HG03135 (cell line): ENCODE data around the gene BLM.
"Not testable (repeated sequence)": the region's sequence is repeated elsewhere in the genome, so short reads cannot be mapped to it uniquely, and the experiment has no call there.

Source experiments
- ATAC-seq: cut with Tn5 transposase; IDR thresholded peaks from one replicate; pipeline ENCODE4 v1.9.1; 2021; ENCODE audit warnings: mild to moderate bottlenecking, moderate library complexity; ENCODE audit not compliant: unreplicated experiment

Gene BLM

DNA sequence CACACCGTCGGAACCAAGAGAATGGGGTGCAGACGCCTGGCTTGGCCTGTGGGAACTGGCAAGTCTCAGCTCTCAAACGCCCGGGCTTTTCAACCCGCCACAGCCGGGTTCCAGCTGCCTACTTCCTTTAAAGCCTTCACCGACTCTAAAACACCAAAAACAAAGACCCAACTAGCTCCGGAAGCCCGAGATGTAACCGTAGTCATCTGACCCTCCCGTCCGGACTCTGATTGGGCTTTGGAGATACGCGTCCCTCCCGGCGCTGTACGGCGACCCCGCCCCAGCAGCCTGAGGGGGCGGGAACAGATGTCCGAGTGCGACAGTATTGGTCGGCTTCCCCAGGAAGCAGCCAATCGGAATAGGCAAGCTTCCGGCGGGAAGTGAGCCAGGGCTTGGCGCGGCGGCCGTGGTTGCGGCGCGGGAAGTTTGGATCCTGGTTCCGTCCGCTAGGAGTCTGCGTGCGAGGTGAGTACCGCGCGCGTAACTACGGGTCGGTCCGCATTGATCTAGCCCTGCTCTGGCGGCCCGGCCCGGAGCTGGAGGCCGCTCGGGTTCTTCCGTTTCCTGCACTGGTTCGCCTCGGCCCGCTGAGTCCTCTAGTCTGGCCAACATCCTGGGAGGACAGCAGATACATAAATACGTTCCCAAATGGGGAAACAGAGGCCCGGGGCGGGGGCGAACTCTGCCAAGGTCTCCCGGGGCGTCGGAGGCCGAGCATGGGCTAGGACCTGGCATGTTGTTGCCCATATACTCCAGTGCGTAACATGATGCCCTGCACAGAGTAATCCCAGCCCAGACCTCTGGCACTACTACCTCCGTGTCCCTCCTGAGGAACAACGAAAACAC lies at the start of gene BLM:
TSS of gene BLM (plus strand) at position 371 of the 846 bp plus-strand sequence. CDS start 30,047 bp downstream, outside the sequence.
- peak; percentile 98 for ATAC-seq

DNA sequence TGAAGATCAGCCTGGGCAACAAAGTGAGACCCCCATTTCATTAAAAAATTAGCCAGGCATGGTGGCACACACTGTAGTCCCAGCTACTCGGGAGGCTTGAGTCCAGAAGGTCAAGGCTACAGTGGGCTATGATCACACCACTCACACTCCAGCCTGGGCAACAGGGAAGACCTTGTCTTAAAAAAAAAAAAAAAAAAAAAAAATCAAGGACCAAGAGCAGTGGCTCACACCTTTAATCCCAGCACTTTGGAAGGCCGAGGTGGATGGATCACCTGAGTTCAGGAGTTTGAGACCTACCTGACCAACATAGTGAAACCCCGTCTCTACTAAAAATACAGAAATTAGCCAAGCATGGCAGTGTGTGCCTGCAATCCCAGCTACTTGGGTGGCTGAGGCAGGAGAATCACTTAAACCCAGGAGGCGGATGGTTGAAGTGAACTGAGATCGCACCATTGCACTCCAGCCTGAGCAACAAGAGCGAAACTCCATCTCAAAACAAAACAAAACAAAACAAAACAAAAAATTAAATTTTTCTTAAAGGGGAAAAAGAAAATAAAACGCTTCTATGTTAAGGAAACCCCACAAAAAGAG lies 49.3 kb upstream of the BLM start:
- not testable (repeated sequence) for ATAC-seq

GRCh38 chr15:90670631-90671030 lies 46.5 kb upstream of the BLM start:
- ATAC-seq: not testable (repeated sequence)

DNA sequence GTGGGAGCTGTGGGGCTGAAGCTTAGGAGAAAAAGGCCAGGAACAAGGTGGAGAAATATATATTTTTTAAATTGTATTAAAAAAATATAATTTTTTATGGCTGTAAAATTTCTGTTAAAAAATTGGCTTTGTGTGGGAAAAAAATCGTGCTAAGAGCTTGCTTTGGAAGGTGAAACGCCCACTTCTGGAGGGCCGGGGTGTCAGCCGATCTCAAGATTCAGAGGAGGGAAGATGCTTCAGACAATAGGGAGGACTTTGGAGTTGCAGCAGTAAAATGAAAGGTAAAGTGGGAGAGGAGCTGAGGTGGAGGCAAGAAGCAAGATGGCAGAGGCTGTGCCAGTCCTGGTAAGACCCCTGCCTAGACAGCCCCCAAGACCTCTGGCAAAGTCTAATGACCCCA lies 45.9 kb upstream of the BLM start:
- ATAC-seq: no peak

- not testable (repeated sequence) for ATAC-seq
Measured at GRCh38 chr15:90673357-90673756, 43.8 kb upstream of the BLM start.

DNA sequence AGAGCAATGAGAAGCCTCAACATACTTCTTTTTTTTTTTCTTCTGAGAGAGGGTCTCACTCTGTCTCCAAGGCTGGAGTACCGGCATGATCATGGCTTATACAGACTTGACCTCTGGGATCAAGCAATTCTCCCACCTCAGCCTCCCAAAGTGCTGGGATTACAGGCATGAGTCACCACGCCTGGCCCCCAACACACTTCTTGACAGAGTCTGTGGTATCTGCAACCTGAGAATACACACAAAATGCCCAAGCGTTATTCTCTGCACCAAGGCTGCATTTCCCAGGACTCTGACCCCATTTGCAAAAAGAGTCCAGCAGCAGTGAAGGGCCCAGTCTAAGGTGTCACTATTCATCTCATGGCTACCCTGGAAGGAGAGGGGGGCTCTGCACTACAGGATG lies 42.7 kb upstream of the BLM start:
- ATAC-seq: no peak

GRCh38 chr15:90675464-90675863 lies 41.7 kb upstream of the BLM start:
- ATAC-seq: no peak

GRCh38 chr15:90677807-90678790 lies 39.0 kb upstream of the BLM start:
- ATAC-seq: peak; percentile 40

DNA sequence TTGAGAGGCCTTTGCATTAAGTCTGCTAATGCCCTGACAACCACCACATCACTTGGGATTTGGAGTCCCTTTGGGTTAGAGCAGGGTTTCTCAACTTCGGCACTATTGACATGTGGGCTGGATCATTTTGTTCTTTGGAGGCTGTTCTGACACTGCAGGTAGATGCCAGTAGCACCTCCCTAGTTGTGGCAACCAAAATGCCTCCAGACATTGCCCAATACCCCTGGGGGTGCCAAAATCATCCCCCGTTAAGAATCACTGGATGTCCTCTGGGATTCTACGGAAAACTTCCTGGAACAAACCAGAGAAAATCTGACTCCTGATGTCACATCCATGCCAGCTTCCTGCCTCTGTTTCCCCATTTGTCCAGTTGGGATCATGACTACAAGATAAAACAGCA lies 37.2 kb upstream of the BLM start:
- no peak for ATAC-seq

DNA sequence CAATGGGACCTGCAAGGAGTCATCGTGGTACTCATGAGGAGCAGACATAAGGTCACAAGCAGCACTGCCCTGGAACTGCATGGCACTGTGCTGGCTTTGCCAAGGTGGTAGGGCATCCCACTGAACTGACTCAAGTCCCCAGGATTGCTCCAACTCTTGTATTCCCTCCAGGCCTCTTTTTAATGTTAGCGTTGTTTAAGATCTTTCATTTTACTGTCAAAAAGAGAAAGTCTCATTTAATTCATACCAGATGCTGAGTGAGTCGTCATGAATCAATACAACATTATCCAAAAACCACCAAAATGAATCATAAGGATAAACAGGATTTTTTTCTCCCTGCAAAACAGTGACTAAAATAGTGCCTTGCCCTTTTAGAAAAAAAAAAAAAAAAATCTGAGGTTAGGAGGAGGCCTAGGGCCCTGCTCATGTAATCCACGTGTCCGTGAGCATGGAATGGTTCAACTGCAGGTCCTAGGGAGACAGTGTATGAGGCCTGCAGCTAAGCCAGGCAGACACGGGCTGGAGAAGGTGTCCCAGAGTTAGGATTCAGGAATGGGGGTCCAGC lies 36.7 kb upstream of the BLM start:
- ATAC-seq: no peak

- ATAC-seq: no peak
Measured at GRCh38 chr15:90681056-90681455, 36.1 kb upstream of the BLM start.

DNA sequence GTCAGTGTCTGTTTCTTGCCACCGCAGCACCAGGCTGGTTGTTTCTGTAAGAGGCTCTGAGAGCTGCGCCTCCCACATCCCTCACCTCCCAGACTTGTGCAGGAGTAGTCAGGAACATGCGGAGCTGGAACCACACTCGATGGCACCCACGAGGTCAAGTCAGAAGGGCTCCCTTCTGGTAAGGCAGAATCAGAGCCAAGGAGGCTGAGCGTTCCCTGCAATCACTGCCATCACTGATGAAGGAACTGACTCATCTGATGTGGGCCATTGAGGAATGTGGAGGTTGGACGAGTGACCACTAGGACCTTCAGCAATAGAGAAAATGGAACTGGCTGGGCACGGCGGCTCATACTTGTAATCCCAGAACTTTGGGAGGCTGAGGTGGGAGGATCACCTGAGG lies 35.7 kb upstream of the BLM start:
- no peak for ATAC-seq

DNA sequence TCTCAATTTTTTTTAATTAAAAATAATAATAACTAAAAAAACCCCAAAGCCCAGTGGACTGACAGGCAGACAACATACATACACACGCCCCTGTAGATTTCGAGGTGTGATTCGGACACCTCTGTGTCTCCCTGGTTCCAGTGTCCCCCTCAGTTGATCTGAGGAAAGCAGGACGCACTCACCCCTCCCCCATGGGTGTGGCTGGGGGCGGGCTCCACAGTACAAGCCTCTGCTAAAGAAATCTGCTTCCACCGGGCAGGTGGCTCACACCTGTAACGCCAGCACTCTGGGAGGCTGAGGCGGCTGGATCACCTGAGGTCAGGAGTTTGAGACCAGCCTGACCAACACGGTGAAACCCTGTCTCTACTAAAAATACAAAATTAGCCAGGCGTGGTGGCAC lies 33.8 kb upstream of the BLM start:
- ATAC-seq: no peak

GRCh38 chr15:90683876-90684275 lies 33.3 kb upstream of the BLM start:
- no peak for ATAC-seq

- no peak for ATAC-seq
Measured at GRCh38 chr15:90684281-90684680, 32.9 kb upstream of the BLM start.

- ATAC-seq: peak; percentile 25
Measured at GRCh38 chr15:90685591-90686434, 31.3 kb upstream of the BLM start.

DNA sequence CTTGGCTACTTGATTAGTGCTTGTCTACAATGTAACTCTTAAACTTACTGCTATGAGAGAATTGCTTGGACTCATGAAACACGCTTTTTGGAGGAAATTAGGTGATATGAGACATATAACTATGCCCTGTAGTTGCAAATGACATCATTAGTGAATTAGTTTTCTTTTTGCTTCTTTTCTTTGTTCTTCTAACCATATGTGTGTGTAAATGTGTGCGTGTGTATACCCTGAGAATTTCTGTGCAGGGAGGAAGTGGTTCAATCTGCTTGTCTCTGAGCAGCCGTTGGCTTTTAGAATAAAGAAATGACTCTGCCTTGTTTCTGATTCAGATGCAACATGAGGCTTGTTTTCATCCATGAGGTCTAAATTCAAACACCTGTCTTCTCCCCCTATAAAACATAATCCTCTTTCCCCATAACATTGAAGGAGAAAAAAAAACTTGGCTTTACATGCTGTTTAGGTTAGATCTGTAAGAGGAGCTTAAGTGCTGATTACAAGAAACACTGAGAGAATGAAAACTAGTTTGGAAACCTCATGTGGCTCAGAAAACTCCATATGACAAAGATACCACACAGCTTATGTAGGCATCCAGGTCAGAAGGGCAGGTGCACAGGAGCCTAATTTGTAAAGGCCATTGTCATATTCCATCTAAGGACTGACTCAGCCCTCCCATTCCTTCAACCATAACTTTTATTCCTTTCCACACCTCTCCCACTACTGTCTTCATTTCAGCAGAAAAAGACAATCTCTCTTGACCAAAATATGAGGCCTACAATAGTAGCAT lies 30.5 kb upstream of the BLM start:
- ATAC-seq: peak; percentile 85

- ATAC-seq: not testable (repeated sequence)
Measured at GRCh38 chr15:90689326-90689961, 27.7 kb upstream of the BLM start.

DNA sequence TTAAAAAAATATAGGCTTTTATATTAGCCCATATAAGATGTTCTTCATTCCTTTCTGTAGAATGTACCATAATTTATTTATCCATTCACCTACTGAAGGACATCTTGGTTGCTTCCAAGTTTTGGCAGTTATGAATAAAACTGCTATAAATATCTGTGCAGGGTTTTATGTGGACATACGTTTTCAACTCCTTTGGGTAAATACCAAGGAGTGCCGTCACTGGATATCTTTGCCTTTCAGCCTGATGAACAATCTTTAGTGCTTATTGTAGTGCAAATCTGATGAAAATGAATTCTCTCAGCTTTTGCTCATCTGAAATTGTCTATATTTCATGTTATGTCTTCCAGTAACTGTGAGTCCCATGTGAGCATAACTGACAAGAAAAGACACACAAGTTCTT lies 26.6 kb upstream of the BLM start:
- ATAC-seq: no peak
